Parathyroid adenoma (tissue), 2 donors: ENCODE data around the gene FBXO48.

Experiments
- H2AFZ ChIP-seq: fragments of 300-600 bp; sonication (generic); one replicate; pipeline ENCODE4 v1.7.0; 2017; ENCODE audit warnings: antibody characterized with exemption, mild to moderate bottlenecking
- H3K27ac ChIP-seq: fragments of 300-600 bp; sonication (generic); one replicate; pipeline ENCODE4 v1.7.0; 2017
- H3K27me3 ChIP-seq: fragments of 300-600 bp; sonication (generic); one replicate; pipeline ENCODE4 v1.7.0; 2017; ENCODE audit warnings: low read length; ENCODE audit not compliant: control insufficient read depth, insufficient read depth
- H3K36me3 ChIP-seq: fragments of 300-600 bp; sonication (generic); one replicate; pipeline ENCODE4 v1.7.0; 2017; ENCODE audit warnings: low read length; ENCODE audit not compliant: control insufficient read depth, insufficient read depth
- H3K4me1 ChIP-seq: fragments of 300-600 bp; sonication (generic); one replicate; pipeline ENCODE4 v1.7.0; 2017; ENCODE audit warnings: control low read depth
- H3K4me2 ChIP-seq: fragments of 300-600 bp; sonication (generic); one replicate; pipeline ENCODE4 v1.7.0; 2017; ENCODE audit warnings: low read length
- H3K4me3 ChIP-seq: fragments of 300-600 bp; sonication (generic); one replicate; pipeline ENCODE4 v1.7.0; 2017; ENCODE audit warnings: low read depth, low read length
- H3K79me2 ChIP-seq: fragments of 300-600 bp; sonication (generic); one replicate; pipeline ENCODE4 v1.7.0; 2017; ENCODE audit warnings: control low read depth
- H3K9ac ChIP-seq: fragments of 300-600 bp; sonication (generic); one replicate; pipeline ENCODE4 v1.7.0; 2017; ENCODE audit warnings: mild to moderate bottlenecking
- H3K9me3 ChIP-seq: fragments of 300-600 bp; sonication (generic); one replicate; pipeline ENCODE4 v1.7.0; 2017; ENCODE audit warnings: low read length; ENCODE audit not compliant: control insufficient read depth
- CTCF ChIP-seq: fragments of 300-600 bp; sonication (generic); IDR thresholded peaks from one replicate; pipeline ENCODE4 v1.7.0; 2017; ENCODE audit warnings: antibody characterized with exemption, mild to moderate bottlenecking
- donor health status: primary hyperparathyroidism.

FBXO48 gene

GRCh38 chr2:68441179-68441993 is 25.7 kb downstream of the FBXO48 start:
- peak overlapping the region; percentile 5 for H2AFZ ChIP-seq
- H3K36me3 ChIP-seq = no peaks in the 10 kb centered on the region
- no peak overlapping the region for H3K4me2 ChIP-seq
- H3K4me3 ChIP-seq = no peak overlapping the region
- H3K9me3 ChIP-seq = no peaks in the 10 kb centered on the region
- no peak overlapping the region for H3K27ac ChIP-seq
- no peaks in the 10 kb centered on the region for H3K79me2 ChIP-seq
- no peak overlapping the region for H3K9ac ChIP-seq
- TF ChIP-seq CTCF = peak; percentile 91
- no peaks in the 10 kb centered on the region for H3K27me3 ChIP-seq
- peaks cover 7% of the 10 kb centered on the region for H3K4me1 ChIP-seq

- Histone ChIP-seq H3K36me3 (no peaks in the 10 kb centered on the region), H3K27me3 (no peaks in the 10 kb centered on the region), H3K9me3 (no peaks in the 10 kb centered on the region), H3K4me2 (no peak overlapping the region), H3K4me1 (peaks cover 17% of the 10 kb centered on the region), H3K27ac (no peak overlapping the region), H3K9ac (no peak overlapping the region), H3K79me2 (no peaks in the 10 kb centered on the region), H2AFZ (no peak overlapping the region), H3K4me3 (no peak overlapping the region)
- no peak for TF ChIP-seq CTCF
Observed at GRCh38 chr2:68438455-68439303, 28.4 kb downstream of the FBXO48 start.

GRCh38 chr2:68436270-68436669 is 30.8 kb downstream of the FBXO48 start:
- no peak overlapping the region for H3K9ac ChIP-seq
- no peaks in the 10 kb centered on the region for H3K36me3 ChIP-seq
- H3K27ac ChIP-seq = peak overlapping the region; percentile 45
- TF ChIP-seq CTCF = no peak
- H2AFZ ChIP-seq = peak overlapping the region; percentile 77
- no peaks in the 10 kb centered on the region for H3K9me3 ChIP-seq
- H3K4me1 ChIP-seq = peaks cover 17% of the 10 kb centered on the region
- H3K79me2 ChIP-seq = no peaks in the 10 kb centered on the region
- H3K27me3 ChIP-seq = no peaks in the 10 kb centered on the region
- H3K4me2 ChIP-seq = peak overlapping the region; percentile 1
- H3K4me3 ChIP-seq = no peak overlapping the region

- Histone ChIP-seq H2AFZ (peak overlapping the region; percentile 77), H3K9ac (no peak overlapping the region), H3K4me3 (no peak overlapping the region), H3K27ac (peak overlapping the region; percentile 45), H3K9me3 (no peaks in the 10 kb centered on the region), H3K4me1 (peaks cover 17% of the 10 kb centered on the region), H3K4me2 (peak overlapping the region; percentile 1), H3K79me2 (no peaks in the 10 kb centered on the region), H3K36me3 (no peaks in the 10 kb centered on the region), H3K27me3 (no peaks in the 10 kb centered on the region)
- no peak for TF ChIP-seq CTCF
Observed at GRCh38 chr2:68435615-68436014, 31.5 kb downstream of the FBXO48 start.
